NCI-H2107 treated with DMSO at 0.1 percent for 48 hours (cell line): ENCODE results near the gene ADGRL1.
A peak's percentile ranks its signal among the peaks of the same experiment; 100 is the strongest.

Experiments used
- DNase-seq: peaks from one replicate; lab custom pipeline; 2025; ENCODE audit not compliant: unreplicated experiment; lab: John Stamatoyannopoulos, UW

ADGRL1 gene

DNA sequence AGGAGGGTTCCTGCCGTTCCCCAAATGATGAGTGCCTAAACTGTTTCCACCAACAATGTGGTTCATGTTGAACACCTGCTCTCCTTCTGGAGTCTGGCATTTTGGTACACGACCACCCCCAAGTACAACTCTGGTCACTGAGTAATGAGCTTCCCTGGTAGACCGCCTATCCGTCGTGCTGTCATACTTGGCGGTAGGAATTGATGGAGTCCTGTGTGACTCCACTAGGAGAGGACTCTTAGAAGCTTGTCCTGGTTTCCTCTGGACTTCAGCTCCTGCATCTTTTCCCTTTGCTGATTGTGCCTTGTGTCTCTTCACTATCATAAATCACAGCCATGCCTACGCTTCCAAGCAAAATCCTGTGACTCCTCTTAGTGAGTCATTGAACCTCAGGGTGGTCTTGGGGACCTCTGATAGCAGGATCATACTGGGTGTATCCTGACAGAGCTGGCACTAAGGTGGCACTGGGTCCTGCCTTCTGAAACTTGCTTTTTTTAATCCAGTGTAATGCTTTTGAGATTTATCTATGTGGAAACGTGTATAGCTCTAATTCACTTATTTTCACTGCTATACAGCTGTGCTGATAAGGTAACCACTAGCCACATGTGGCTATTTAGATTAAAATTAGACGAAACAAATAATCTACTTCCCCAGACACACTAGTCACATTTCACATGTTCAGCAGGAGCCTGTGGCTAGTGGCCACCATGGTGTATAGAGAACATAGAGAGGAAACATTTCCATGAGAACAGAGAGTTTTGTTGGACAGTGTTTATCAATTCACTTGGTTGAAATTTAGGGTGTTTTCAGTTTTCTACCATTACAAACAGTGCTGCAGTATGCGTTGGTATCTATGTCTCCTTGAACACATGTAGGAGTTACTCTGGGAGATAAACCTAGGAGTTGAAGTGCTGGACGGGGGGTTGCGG is 63.4 kb downstream of the ADGRL1 start:
- DNase-seq = no peak

DNA sequence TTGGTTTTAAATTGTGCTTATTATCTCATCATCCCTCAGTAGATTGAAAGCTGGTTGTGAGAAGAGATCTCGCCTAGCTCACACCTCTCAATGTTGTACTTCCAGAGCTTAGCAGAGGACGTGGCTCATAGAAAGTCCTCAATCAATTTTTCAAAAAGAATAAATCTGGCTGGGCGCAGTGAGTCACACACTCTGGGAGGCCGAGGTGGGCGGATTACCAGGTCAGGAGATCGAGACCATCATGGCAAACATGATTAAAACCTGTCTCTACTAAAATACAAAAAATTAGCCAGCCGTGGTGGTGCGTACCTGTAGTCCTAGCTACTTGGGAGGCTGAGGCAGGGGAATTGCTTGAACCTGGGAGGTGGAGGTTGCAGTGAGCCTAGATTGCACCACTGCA is 64.9 kb downstream of the ADGRL1 start:
- no peak for DNase-seq

DNA sequence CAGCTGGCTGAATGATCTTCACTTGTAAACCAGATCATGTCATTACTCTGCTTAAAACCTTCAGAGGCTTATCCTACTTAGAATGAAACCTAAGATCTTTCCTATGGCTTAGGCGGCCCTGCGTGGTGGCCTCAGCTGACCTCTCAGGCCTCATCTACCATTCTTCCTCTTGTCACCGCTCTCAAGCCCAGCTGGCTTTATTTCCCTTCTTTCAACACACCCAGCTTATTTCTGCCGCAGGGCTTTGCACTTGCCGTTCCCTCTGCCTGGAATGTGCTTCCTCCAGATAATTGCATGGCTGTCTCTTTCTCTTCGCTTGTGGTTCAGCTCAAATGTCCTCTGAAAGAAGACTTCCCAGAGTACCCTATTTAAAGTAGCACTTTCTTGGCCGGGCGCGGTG is 66.0 kb downstream of the ADGRL1 start:
- no peak for DNase-seq

DNA sequence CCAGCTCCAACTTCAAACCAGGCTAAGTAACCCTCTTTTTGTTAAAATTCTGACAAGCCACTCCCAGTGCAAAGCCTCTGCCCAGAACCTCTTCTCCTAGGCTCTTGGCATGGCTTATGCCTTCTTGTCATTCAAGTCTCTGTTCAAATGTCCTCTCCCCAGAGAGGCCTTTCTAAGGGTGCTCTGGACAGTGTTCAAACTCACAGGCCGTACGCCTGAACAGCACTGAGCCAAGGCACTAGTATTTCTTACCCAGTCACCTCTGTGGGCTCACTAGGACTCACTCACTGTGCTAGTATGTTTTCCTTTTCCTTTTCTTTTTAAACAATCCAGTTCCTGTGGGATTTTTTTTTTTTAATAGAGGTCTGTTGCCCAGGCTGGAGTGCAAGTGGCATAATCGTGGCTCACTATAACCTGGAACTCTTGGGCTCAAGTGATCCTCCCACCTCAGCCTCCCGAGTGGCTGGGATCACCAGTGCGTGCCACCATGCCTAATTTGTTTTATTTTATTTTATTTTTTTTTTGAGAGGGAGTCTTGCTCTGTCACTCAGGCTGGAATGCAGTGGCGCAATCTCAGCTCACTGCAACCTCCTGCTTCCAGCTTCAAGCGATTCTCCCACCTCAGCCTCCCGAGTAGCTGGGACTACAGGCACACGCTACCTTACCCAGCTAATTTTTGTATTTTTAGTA is 67.2 kb downstream of the ADGRL1 start:
- DNase-seq = no peak

DNA sequence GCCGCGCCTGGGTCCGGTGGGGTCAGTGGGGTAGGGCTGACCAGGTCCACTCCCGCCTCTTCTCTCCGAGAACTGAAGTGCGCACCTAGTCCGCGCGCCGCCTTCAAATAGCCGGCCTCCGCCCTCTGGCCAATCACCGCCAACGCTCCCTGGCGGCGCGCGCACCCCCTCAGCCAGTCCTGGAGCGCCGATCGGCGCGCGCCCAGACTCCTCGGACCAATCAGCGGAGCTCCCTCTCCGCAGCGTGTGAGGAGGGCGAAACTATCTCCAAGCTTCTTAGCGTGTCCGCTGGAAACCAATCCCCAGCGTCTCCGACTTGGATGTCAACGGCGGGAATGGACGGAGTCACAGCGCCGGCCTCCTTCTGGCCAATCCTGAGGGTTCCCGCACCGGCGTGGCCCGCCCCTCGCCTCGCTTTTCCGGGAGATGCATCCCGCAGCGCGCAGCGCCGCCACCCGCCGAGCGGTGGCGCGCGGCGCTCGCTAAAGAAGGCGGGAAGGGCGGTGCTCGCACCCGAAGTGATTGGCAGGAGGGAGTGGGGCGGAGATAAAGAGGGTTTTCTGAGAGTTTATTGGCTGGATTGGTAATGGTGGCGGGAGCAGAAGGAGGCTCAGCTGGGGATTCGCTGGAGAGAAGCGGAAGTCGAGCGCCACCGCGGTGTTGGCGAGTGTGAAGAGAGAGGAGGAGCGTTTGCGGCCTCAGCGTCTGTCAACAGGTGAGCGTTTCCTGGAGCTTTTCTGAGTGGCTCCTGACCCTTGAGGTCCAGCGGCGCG is 69.3 kb downstream of the ADGRL1 start, which contains the start of gene ASF1B:
Gene ASF1B (minus strand): TSS at position 81 of the 773 bp plus-strand sequence. CDS start 133 bp downstream, outside the sequence.
- DNase-seq = peak; percentile 99

DNA sequence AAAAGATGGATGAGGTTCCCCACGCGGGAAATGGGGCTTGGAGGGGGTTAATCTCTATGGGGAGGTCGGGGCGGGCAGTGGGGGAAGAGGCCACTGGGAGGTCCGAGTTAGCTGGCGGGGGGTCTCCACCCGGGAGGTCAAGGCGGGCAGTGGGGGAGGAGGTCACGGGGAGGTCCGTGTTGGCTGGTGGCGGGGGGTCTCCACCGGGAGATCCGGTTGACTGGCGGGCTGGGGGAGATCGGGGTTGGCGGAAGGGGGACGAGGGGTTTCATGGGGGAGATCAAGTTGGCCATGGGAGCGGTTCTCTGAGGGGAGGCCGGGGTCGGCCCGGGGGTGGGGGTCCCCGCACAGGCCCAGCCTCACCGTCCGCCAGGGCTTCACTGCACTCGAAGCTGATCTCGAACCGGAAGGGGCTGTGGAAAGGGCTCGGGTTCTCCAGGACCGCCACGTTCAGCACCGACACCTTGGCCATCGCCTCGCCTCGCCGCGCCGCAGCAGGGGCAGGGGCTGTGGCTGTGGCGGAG is 69.9 kb downstream of the ADGRL1 start:
- no peak for DNase-seq

DNA sequence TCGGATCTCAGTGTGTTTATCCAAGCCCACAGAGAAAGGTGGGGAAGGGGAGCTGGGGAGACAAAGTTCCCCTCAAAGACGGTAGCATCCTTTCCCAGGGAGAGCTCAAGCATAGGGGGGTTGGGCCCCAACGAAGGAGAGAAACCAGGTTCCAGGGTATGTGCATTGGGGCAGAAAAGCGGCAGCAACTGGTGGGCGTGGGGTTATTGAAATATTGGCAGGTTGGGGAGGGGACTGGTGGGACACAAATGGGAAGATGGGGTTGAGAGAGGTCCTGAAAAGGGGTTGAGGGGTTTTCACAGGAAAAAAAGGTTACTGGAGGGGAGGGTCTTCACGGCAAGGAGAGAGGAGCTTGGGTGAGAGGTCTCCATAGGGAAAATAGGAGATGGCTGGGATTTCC is 70.6 kb downstream of the ADGRL1 start:
- DNase-seq = no peak

DNA sequence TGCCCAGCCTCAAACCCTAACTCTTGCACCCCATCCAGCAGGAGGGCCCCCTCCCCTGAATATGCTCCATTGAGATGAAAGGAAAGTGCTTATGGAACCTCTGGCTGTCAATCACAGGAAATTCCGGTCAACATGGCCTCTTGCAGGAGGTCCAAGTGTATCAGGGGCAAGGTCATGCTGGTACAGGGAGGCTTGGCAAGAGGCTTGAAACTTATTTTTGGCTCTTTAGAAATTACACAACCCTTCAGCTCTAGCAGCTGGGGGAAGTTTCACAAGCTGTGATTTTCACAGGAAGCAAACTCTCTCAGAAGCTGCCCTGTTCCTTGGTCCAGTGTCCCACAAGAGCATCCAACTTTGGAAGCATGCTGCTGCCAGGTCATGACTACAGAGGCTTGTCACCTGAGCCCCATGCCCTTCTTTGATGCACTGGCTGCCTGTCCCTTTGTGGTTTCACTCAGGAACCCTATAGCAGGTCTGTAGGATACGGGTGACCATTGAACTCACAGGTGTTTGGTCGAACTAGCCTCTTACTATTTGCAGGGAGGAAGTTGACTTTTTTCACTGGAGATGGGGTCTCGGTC is 78.0 kb downstream of the ADGRL1 start:
- DNase-seq = no peak

DNA sequence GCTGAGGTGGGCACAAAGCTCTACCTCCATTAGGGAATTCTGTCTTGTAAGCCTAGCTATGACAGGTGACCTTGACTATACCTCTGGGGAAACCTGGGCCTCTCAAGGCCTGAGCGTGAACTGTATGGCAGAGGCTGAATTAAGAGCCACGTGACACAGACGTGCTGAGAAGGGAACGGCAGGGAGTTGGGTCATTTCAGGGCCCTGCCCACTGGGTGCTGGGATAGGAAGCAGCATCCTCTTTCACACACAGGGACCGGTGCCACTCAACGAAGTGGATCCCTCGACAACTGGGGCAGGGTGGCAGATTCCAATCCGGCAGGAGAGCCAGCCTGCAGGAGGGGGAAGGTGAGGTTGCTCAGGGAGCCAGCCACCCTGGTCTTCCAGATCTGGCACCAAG is 78.8 kb downstream of the ADGRL1 start:
- DNase-seq = no peak

DNA sequence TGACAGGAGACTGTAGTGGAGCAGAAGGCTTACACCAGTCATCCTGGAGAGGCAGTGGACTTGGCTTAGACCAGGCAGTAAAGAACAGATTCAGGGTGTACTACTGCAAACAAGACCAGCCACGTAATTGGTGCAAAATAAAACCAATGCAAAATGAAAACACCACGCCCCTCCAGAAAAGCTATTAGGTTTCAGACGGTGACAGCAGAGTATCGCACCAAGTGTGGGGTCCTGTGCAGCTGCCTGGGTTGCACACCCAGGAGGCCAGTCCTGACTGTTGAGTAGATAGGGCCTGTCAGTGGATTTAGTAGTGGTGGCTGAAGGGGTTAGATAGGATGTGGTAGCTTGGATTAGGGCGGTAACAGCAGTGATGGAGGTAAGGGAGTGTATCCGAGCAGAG is 83.0 kb downstream of the ADGRL1 start:
- no peak for DNase-seq

DNA sequence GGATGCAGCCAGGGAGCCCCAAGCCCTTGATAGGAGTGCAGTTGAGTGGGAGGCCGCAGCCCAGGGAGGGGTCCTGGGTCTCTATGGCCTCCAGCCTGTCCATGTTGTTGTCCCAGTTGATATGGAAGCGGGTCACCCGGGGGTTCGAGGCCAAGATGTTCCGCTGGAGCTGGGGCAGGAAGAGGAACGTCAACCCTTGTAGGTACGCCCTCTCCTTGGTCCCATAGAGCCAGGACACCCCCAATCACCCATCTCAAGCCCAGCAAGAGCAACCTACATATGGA is 85.5 kb downstream of the ADGRL1 start:
- DNase-seq = no peak

DNA sequence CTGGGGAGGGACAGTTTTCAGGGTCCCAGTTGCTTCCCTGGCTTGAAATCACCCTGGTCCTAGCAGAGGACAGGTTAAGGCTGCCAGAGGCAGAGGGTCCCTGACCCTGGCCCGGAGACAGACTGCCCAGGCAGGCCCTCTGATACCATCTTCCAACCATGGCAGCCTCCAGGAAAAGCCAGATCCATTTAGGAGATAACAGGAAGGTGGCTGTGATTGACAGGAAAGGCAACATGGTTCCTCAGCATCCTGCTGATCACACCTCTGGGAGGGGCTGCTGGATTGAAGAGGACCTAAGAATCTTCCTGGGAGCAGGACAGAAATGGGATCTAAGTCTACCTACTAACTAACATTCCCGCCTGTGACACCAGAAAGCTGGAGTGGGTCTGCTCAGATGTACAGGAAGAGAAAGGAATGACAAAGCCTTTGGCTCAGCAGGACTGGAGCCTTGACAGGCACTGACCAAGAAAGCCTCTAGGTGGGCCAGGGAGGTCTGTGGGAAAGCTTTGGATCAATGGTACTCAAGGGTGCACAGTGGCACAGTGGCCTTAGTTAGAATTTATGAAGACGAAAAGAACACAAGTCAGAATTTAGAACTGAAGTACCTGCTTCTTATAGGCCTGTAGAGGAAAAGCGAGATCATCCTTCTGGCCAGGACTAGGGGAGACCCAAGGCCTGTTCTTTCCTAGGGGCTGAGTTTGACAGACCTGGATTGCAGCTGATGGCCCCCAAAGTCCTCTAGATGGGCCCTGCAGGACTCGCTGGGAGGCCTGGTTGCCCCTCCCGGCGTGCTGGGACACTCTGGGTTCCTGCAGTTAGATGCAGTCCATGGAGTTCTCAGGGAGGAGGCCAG is 86.1 kb downstream of the ADGRL1 start:
- no peak for DNase-seq

DNA sequence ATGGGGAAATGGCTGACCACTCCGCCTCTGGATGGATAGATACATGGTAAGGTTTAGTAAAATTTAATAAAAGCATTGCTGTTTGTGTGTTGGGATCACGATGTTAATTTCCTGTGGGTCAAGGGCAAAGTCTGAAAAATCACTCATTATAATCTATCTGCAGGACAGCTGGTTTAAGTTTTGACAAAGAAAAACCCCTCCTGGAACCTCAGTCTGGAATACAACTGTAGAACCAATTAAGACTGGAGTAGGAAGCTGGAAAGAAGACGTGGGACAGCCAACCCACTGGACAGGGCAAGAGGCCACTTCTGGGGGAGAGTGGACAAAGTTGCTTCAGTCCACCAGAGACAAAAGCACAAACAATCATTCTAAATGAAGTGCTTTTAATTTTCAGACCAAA is 86.8 kb downstream of the ADGRL1 start:
- no peak for DNase-seq

DNA sequence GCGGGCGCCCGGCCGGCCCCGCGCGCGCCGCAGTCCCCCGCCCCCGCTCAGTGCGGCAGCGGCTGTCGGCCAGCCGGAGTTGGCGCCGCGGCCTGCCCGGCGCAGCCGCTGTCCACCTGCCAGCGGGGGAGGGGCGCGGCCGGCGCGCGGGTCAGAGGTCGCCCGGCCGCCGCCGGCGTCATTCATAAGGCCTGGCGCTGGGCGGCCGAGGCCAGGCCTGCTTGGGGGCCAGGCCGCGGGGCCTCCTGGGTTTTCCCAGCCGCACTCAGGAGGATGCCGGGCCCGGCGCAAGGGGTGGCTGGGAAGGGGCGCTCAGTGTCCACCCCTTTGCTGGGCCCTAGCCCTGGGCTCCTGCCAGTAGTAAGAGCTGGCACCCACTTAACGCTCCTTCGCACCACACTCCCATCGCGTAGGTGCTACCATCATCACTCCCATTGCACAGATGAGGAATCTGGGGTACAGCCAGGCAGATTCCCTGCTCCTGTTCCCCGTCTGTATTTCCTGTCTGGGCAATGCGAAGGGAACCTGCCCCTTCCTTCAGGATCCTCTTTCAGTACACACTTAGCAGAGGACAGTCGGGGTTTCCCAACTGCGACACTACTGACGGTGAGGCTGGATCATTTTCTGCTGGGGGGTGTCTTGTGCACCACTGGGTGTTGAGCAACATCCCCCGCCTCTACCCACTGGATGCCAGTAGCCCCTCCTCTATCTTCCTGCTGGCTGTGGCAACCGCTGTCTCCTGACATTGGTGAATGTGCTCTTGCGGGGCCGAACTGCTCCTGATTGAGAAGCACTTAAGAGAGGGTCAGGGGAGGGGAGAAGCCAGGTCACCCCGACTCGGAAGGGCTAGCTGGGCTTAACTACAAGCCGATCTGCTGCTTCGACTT is 87.6 kb downstream of the ADGRL1 start:
- peak; percentile 54 for DNase-seq

DNA sequence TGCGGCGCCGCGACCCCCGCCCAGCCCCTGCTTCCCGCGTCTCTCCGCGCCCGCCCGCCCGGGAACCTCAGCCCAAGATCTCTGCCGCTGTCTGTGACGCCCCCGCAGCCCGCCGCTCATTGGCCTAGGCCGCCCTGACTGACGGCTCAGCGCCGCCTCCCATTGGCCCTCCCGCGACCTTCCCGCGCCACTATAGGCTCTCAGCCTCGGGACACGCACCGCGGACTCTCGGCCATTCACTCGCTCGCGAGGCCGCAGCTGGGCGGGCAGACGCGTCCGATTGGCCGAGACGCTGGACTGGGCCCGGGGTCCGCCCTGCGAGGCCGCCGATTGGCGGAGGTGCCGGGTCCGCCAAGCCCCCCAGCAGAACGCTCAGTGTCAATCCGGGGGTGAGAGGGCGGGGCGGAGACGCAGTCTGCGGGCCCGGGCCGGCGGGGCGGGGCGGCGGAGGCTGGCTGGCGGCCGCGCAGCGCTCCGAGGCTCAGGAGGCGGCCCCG is 88.3 kb downstream of the ADGRL1 start, which contains the start of gene PRKACA:
Gene PRKACA (minus strand): TSS at position 95 of the 497 bp plus-strand sequence. CDS start 215 bp downstream, outside the sequence.
- peak; percentile 86 for DNase-seq

DNA sequence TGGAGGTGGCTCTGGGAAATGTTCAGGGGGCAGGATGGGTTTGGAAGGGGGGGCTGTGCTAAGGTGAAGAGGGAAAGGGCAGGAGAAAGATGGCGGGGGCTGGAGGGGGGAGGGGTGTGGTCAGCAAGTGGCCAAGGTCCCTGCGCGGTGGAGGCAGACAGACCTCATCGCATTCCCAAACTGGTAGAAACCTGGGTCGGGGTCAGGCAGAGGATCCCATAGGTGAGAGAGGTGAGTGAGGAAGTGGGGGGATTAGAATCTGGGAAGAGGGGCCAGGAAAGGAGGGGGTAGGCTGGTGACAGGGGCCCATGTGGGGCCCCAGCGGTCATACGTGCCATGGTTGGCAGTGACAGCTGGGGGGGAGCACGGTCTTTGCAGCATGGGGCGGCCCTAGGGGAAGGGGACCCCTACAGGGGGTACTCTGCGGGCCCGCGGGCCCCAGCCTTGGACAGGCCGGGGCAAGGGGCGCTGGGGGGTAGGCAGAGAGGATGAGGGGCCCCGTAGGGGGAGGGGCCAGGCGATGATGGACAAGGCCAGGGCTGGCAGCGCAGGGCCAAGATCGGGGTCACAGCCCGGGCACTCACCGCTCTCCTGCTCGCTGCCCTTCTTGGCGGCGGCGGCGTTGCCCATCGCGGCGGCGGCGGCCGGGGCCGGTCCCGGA is 88.9 kb downstream of the ADGRL1 start:
- no peak for DNase-seq

DNA sequence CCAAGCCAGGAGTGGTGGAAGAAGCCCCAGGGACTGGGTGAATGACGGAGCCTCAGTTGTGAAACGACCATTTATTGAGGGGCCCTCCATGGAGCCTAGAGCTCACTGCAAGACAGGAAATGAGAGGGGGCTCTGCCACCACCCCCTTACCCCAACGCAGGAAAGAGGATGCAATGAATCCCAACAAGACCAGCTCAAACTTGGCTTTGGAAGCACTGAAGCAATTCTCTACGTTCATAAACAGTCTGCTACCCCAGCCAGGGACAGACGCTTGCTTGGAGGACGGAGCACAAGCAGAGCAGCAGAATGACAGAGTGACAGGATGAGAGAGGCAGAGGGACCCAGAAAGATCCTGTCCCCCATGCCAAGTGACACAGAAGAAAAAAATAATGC is 89.4 kb downstream of the ADGRL1 start:
- DNase-seq = no peak

DNA sequence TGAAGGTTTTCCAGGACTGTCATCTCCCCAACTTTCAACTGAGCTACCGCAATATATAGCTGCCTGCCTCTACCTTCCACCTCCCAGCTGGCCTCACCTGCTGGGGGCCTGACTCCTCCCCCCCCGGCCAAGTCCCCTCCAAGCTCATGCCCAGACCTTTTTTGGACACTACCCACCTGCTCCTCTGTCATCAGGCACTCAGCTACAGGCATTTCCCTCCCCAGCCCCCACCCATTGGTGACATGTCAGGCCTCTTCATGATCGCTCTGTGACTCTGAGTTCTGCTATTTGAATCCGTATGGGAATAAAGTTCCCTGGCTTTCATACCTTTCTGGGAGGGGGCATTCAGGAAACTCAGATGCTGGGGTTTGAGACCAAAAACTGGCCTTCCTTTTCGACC is 90.2 kb downstream of the ADGRL1 start:
- no peak for DNase-seq
